NCI-H1417 (cell line): ENCODE results near the gene IGHMBP2.

ENCODE experiments used
- DNase-seq, 3 experiments: peaks; one replicate each; lab custom pipeline; 2025; lab: John Stamatoyannopoulos, UW

The IGHMBP2 gene

GRCh38 chr11:68982134-68982533 lies 78.4 kb downstream of the IGHMBP2 start:
- no peak for DNase-seq

DNA sequence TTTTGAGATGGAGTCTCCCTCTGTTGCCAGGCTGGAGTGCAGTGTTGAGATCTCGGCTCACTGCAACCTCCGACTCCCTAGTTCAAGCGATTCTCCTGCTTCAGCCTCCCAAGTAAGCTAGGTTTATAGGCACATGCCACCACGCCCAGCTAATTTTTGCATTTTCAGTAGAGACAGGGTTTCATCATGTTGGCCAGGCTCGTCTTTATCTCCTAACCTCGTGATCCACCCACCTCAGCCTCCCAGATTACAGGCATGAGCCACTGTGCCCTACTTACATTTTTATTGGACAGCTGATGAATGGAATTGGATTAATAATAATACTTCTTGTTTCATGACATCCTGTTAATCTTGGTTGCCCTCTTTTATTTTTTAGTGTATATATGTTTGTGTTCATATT lies 80.1 kb downstream of the IGHMBP2 start:
- DNase-seq: no peak

- DNase-seq: no peak
Observed at GRCh38 chr11:68987211-68987610, 83.5 kb downstream of the IGHMBP2 start.

- no peak for DNase-seq
Observed at GRCh38 chr11:68988491-68988890, 84.8 kb downstream of the IGHMBP2 start.
